ENCODE measurements around the gene NEK5. TPM values are rescaled to one million over a fixed set of nuclear protein-coding genes. Genes with fewer than 3 reads are reported as not detected.

Gene NEK5
- total RNA-seq, 1 donor from 2014 or later: 0.28 TPM

DNA sequence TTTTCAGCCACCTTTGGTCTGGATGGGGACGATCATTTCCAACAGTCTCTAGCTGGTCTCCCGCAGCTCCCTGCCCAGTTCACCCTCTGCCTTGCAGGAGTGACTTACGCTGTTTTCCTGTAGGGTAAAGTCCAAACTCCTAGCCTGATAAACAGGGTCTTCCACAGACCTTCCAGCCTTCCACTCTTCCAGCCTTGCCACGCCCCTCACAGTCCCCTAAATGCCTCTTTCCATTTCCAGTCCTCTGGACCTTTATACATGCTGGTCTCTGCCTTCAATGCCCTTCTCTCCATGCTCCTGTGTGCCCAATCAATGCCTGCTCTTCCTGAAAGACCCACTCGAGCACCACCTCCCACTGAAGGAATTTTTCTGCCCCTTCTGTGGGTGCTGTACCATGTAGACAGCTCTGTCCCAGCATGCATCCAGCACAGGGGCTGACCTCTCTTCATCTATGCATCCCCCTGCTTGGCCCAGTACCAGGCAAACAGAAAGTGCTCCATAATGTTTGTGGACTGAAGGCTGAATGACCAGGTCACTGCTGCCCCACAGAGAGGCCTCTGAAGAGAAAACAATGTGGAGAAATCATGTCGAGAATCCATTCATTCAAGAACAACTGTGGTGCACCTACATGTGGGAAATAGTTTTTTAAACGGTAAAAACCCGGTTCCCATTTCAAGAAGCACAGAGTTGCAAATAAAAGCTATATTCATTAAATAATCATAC, 122.2 kb downstream of the NEK5 start:
- H3K4me3 Mint-ChIP-seq: no peak overlapping the region

DNA sequence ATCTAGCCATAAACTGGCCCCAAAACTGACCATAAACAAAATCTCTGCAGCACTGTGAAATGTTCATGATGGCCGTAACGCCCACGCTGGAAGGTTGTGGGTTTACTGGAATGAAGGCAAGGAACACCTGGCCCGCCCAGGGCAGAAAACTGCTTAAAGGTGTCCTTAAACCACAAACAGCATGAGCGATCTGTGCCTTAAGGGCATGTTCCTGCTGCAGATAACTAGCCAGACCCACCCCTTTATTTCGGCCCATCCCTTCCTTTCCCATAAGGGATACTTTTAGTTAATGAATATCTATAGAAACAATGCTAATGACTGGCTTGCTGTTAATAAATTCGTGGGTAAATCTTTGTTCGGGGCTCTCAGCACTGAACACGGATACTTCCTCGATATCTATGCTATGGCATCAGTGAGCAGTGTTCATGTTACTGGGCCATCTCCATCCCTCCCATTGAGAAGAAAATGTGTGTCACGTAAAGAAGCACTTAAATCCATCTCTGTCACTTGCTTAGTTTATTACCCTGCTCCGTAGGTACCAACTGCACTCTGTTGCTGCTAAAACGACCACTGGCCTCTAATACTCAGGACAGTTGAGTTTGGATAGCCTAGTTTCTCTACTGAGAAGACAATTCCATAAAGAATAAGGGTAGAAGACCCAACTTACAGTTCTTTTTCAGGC, 122.9 kb downstream of the NEK5 start:
- H3K79me2 ChIP-seq (ENCODE audit: low read depth): no peaks in the 10 kb centered on the region
- DNase-seq (ENCODE audit: low spot score): no peak
- H3K27me3 Mint-ChIP-seq (ENCODE audit: insufficient read depth, low read depth): peaks cover 2% of the 10 kb centered on the region
- peaks cover 29% of the 10 kb centered on the region for H3K4me1 Mint-ChIP-seq
- H3K9me3 Mint-ChIP-seq: no peaks in the 10 kb centered on the region
- H3K27ac ChIP-seq: no peak overlapping the region
- no peak overlapping the region for H3K4me3 ChIP-seq
- no peaks in the 10 kb centered on the region for H3K9me3 ChIP-seq (ENCODE audit: low read depth)
- no peaks in the 10 kb centered on the region for H3K36me3 ChIP-seq
- no peak overlapping the region for H3K4me3 Mint-ChIP-seq
- no peak overlapping the region for H3K4me2 ChIP-seq
- H3K27ac Mint-ChIP-seq: no peak overlapping the region
- TF ChIP-seq EZH2 (IDR thresholded peaks at IDR 0.05): no peak
- no peak for TF ChIP-seq EZH2phosphoT487 (IDR thresholded peaks at IDR 0.05)
- TF ChIP-seq, protein P1, sequence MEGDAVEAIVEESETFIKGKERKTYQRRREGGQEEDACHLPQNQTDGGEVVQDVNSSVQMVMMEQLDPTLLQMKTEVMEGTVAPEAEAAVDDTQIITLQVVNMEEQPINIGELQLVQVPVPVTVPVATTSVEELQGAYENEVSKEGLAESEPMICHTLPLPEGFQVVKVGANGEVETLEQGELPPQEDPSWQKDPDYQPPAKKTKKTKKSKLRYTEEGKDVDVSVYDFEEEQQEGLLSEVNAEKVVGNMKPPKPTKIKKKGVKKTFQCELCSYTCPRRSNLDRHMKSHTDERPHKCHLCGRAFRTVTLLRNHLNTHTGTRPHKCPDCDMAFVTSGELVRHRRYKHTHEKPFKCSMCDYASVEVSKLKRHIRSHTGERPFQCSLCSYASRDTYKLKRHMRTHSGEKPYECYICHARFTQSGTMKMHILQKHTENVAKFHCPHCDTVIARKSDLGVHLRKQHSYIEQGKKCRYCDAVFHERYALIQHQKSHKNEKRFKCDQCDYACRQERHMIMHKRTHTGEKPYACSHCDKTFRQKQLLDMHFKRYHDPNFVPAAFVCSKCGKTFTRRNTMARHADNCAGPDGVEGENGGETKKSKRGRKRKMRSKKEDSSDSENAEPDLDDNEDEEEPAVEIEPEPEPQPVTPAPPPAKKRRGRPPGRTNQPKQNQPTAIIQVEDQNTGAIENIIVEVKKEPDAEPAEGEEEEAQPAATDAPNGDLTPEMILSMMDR (IDR thresholded peaks at IDR 0.05): no peak
- no peak overlapping the region for H2AFZ ChIP-seq (replicated peaks)
- H3K9ac ChIP-seq: no peak overlapping the region
- peaks cover 8% of the 10 kb centered on the region for H3K4me1 ChIP-seq
- peaks cover 8% of the 10 kb centered on the region for H3K36me3 Mint-ChIP-seq
- peaks cover 3% of the 10 kb centered on the region for H4K20me1 ChIP-seq (ENCODE audit: low read depth)
- H3K27me3 ChIP-seq: peaks cover 17% of the 10 kb centered on the region
- H3F3A ChIP-seq (ENCODE audit: low read depth): no peaks in the 10 kb centered on the region

More for the DNA sequence above, 122.2 kb downstream of the NEK5 start:
- H3K9me3 Mint-ChIP-seq: no peaks in the 10 kb centered on the region
- no peak for TF ChIP-seq EZH2phosphoT487 (IDR thresholded peaks at IDR 0.05)
- no peak for TF ChIP-seq EZH2 (IDR thresholded peaks at IDR 0.05)
- TF ChIP-seq, protein P1 (IDR thresholded peaks at IDR 0.05): no peak
- Histone ChIP-seq H3K36me3 (no peaks in the 10 kb centered on the region), H3K79me2 (ENCODE audit: low read depth) (no peaks in the 10 kb centered on the region), H3K4me1 (peaks cover 8% of the 10 kb centered on the region), H2AFZ (replicated peaks) (no peak overlapping the region), H3K27me3 (peaks cover 20% of the 10 kb centered on the region), H3K9ac (no peak overlapping the region), H3K4me3 (no peak overlapping the region), H4K20me1 (ENCODE audit: low read depth) (peaks cover 3% of the 10 kb centered on the region), H3K9me3 (ENCODE audit: low read depth) (no peaks in the 10 kb centered on the region), H3K4me2 (no peak overlapping the region), H3K27ac (no peak overlapping the region), H3F3A (ENCODE audit: low read depth) (no peaks in the 10 kb centered on the region)
- no peak overlapping the region for H3K27ac Mint-ChIP-seq
- no peak for DNase-seq (ENCODE audit: low spot score)
- peaks cover 24% of the 10 kb centered on the region for H3K4me1 Mint-ChIP-seq
- peaks cover 8% of the 10 kb centered on the region for H3K36me3 Mint-ChIP-seq
- peaks cover 6% of the 10 kb centered on the region for H3K27me3 Mint-ChIP-seq (ENCODE audit: insufficient read depth, low read depth)

DNA sequence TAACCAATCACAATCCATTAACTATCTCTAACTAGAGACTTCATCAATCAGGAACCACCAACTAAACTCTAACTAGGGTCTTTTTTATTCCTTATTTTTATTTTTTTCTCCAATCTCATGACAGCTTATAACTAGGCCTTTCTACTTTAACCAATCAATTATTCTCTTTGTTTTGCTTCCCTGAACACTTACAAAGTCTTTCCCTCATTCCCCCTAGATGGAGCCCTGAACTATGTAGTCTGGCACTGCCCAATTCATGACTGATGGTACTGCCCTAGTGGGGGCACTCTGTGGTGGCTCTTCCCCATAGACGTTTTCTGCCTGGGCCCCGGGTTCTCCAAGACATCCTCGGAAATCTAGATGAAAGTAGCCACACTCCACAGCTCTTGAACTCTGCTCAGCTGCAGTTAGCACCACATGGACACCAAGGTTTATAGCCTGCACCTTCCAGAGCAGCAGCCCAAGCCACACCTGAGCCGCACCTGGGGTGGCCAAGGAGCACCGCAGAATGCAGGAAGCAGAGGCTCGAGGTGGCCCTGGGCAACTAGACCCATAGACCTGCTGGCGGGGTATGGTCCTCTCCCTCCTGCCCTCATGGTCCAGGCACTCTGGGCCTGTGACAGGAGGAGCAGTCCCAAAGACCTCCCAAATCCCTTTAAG, 124.2 kb downstream of the NEK5 start:
- Mint-ChIP-seq H3K4me3 (no peak overlapping the region), H3K36me3 (peaks cover 8% of the 10 kb centered on the region), H3K27ac (no peak overlapping the region), H3K4me1 (peaks cover 22% of the 10 kb centered on the region), H3K27me3 (ENCODE audit: insufficient read depth, low read depth) (peaks cover 2% of the 10 kb centered on the region), H3K9me3 (no peaks in the 10 kb centered on the region)
- Histone ChIP-seq H3K79me2 (ENCODE audit: low read depth) (no peaks in the 10 kb centered on the region), H3K4me3 (no peak overlapping the region), H2AFZ (replicated peaks) (no peak overlapping the region), H4K20me1 (ENCODE audit: low read depth) (no peaks in the 10 kb centered on the region), H3K4me1 (no peaks in the 10 kb centered on the region), H3K36me3 (no peaks in the 10 kb centered on the region), H3K9ac (no peak overlapping the region), H3F3A (ENCODE audit: low read depth) (no peaks in the 10 kb centered on the region), H3K4me2 (no peak overlapping the region), H3K9me3 (ENCODE audit: low read depth) (no peaks in the 10 kb centered on the region), H3K27ac (no peak overlapping the region), H3K27me3 (peaks cover 3% of the 10 kb centered on the region)
- TF ChIP-seq, protein P1 (IDR thresholded peaks at IDR 0.05): no peak
- TF ChIP-seq EZH2 (IDR thresholded peaks at IDR 0.05) (no peak), EZH2phosphoT487 (IDR thresholded peaks at IDR 0.05) (no peak)
- no peak for DNase-seq (ENCODE audit: low spot score)
